Fibroblast of the aortic adventitia (primary cell): ENCODE measurements around the gene SEC22C. TPM values are rescaled to one million over a fixed set of nuclear protein-coding genes. Genes with fewer than 3 reads are reported as not detected.

Source experiments
- DNase-seq: peaks from one replicate; pipeline ENCODE4 v3.0.0-alpha.2; 2010; ENCODE audit warnings: low read depth
- H3K4me3 ChIP-seq: 2 replicates; pipeline ENCODE4 v1.5.1; 2011; ENCODE audit warnings: low read depth, mild to moderate bottlenecking, control low read depth, low read length, moderate library complexity
- total RNA-seq: library from RNA; depleted of rRNA; stranded (reverse); fragments of >200 nt; gene quantifications from 2 replicates; pipeline ENCODE4 v1.2.3, GENCODE V29; 2012; ENCODE audit warnings: low replicate concordance
- TF ChIP-seq, protein P1 (sequence below): IDR thresholded peaks from 2 replicates; pipeline ENCODE4 v1.5.1; 2011; ENCODE audit warnings: mild to moderate bottlenecking, low read length, control low read depth, inconsistent platforms; ENCODE audit not compliant: insufficient read depth

SEC22C gene
- total RNA-seq, 1 donor, result 71.9 TPM

DNA sequence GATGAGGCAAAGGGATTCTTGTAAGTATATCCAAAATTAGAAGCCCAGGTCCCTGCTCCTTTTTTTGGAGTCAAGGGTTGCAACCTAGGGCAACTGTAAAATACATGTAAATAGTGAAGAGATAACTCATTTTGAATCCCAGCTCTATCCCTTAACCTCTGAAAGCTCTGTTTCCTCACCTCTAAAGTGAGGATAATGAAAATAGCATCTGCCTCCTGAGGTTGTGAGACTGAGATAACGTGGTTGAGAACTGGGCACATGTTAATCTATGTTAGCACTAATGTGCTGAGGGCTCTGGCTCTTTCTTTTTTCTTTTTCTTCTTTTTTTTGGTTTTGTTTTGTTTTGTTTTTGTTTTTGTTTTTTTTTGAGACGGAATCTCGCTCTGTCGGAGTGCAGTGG, 13.9 kb upstream of the SEC22C start:
- no peak for DNase-seq
- TF ChIP-seq, protein P1, sequence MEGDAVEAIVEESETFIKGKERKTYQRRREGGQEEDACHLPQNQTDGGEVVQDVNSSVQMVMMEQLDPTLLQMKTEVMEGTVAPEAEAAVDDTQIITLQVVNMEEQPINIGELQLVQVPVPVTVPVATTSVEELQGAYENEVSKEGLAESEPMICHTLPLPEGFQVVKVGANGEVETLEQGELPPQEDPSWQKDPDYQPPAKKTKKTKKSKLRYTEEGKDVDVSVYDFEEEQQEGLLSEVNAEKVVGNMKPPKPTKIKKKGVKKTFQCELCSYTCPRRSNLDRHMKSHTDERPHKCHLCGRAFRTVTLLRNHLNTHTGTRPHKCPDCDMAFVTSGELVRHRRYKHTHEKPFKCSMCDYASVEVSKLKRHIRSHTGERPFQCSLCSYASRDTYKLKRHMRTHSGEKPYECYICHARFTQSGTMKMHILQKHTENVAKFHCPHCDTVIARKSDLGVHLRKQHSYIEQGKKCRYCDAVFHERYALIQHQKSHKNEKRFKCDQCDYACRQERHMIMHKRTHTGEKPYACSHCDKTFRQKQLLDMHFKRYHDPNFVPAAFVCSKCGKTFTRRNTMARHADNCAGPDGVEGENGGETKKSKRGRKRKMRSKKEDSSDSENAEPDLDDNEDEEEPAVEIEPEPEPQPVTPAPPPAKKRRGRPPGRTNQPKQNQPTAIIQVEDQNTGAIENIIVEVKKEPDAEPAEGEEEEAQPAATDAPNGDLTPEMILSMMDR, result no peak
- H3K4me3 ChIP-seq, result no peak overlapping the region

GRCh38 chr3:42593635-42594034, 11.9 kb upstream of the SEC22C start:
- H3K4me3 ChIP-seq, result no peak overlapping the region
- no peak for DNase-seq
- TF ChIP-seq, protein P1, result no peak

DNA sequence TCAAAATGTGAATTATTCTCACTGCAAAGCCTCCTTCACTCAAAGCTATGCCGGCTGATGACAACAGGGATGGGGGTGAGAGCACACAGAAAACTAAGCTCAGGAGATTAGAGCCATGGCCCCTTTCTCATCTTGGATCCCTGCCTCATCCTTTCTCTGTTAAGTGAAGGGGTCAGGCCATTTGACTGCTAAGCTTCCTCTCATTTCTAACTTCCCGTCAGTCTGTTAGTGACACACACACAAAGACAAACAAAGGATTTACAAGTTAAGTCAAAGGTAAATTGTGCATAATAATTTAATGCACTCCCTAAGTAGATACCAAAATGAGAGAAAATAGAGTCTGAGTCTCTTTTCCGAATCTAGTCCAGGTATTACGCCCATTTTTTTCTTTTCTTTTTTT, 10.0 kb upstream of the SEC22C start:
- peak overlapping the region; percentile 83 for H3K4me3 ChIP-seq
- TF ChIP-seq, protein P1, result no peak

GRCh38 chr3:42590989-42591756, 9.4 kb upstream of the SEC22C start:
- TF ChIP-seq, protein P1, result no peak
- H3K4me3 ChIP-seq, result peak overlapping the region; percentile 83
- DNase-seq, result peak; percentile 15

More for the DNA sequence above, 10.0 kb upstream of the SEC22C start:
- DNase-seq, result no peak

DNA sequence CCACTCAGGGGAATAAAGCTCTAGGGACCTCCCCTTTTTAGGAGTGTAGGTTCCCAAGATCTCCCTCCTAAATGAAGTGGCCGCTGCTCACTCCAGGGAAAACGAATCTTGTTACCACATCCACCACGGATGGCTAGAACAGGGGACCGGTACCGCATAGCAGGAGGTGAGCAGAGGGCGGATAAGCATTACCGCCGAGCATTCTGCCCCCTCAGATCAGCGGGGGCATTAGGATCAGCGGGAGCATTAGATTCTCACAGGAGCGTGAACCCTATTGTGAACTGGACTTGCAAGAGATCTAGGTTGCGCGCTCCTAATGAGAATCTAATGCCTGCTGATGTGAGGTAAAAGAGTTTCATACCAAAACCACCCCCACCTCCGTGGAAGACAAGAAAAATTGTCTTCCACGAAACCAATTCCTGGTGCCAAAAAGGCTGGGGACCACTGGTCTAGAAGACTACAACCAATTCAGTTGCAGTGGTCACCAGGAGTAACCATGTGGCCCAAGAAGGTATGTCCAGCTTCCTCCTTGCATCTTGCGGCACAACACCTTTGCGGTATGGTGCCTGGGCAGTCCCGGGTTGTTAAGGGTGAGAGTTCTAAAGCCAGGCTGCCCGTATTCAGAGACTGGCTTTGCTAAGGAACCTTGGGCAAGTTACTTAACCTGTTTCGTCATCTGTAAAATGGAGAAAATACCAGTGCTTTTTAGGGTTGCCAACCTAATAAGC, 7.8 kb upstream of the SEC22C start:
- H3K4me3 ChIP-seq, result no peak overlapping the region
- no peak for DNase-seq
- TF ChIP-seq, protein P1, result no peak

DNA sequence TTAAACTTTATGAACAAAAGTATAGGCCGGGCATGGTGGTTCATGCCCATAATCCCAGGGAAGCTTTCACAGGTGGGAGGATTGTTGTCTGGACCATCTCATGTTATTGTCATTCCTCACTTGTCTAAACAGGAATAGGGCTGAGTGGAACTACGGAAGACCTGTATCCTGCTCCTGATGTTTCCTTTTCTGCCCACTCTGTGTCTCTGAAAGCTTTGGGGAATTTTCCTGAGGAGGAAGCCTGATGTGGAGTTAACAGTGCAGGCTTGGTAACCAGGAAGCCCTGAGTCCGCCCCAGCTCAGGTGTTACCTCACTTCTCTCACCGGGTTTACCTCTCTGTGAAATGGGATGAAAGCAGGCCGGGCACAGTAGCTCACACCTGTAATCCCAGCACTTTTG, 6.9 kb upstream of the SEC22C start:
- TF ChIP-seq, protein P1, result no peak
- no peak for DNase-seq
- no peak overlapping the region for H3K4me3 ChIP-seq
